Neural crest cell (in vitro differentiated cells): ENCODE results near the gene PAQR6. TPM values are rescaled to one million over a fixed set of nuclear protein-coding genes. Genes with fewer than 3 reads are reported as not detected.

Experiments used
- DNase-seq: peaks from one replicate; pipeline ENCODE4 v3.0.0; 2021; ENCODE audit warnings: low read depth, mixed read lengths, low spot score
- H3K27ac Mint-ChIP-seq: one replicate; pipeline ENCODE4 v1.8.0; 2021; ENCODE audit warnings: mild to moderate bottlenecking, mixed read lengths; ENCODE audit not compliant: unreplicated experiment
- H3K27me3 Mint-ChIP-seq: 2 replicates; pipeline ENCODE4 v1.8.0; 2021; ENCODE audit warnings: low read depth, mild to moderate bottlenecking, mixed read lengths
- H3K36me3 Mint-ChIP-seq: 2 replicates; pipeline ENCODE4 v1.8.0; 2021; ENCODE audit warnings: low read depth, mild to moderate bottlenecking, mixed read lengths
- H3K4me1 Mint-ChIP-seq: 2 replicates; pipeline ENCODE4 v1.8.0; 2021; ENCODE audit warnings: mixed read lengths
- H3K4me3 Mint-ChIP-seq: one replicate; pipeline ENCODE4 v1.8.0; 2021; ENCODE audit warnings: mild to moderate bottlenecking, mixed read lengths
- H3K9me3 Mint-ChIP-seq: 2 replicates; pipeline ENCODE4 v1.8.0; 2021; ENCODE audit warnings: mixed read lengths
- total RNA-seq: library from RNA; stranded (reverse); gene quantifications from 2 replicates; pipeline ENCODE4 v1.2.1, GENCODE V29; 2021
- TF ChIP-seq, protein P1 (sequence below): fragments of 200-600 bp; sonication (generic); conservative IDR thresholded peaks from 2 replicates; pipeline ENCODE4 v1.5.0; 2021; ENCODE audit warnings: antibody characterized with exemption, mild to moderate bottlenecking

Gene PAQR6
- total RNA-seq, 1 donor from 2014 or later, result 17.1 TPM

DNA sequence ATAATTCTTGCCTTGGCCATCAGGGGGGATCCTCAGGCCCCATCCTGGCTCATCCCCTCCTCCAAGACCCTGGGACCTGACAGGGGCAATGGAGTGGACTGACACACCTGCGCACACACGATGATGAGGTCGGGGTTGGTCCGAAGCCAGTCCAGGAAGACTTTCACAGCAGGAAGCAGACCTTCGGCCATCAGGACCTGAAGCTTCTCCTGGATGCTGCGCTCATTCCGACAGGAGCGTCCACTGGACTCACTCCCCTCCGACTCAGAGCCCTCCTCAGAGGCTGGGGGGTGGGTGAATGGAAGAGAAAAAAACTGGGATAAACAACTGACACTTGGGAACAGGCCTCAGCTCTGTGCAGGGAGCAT lies 15.4 kb upstream of the PAQR6 start:
- no peak overlapping the region for H3K27ac Mint-ChIP-seq
- H3K36me3 Mint-ChIP-seq, result peaks cover 46% of the 10 kb centered on the region
- H3K4me3 Mint-ChIP-seq, result no peak overlapping the region

DNA sequence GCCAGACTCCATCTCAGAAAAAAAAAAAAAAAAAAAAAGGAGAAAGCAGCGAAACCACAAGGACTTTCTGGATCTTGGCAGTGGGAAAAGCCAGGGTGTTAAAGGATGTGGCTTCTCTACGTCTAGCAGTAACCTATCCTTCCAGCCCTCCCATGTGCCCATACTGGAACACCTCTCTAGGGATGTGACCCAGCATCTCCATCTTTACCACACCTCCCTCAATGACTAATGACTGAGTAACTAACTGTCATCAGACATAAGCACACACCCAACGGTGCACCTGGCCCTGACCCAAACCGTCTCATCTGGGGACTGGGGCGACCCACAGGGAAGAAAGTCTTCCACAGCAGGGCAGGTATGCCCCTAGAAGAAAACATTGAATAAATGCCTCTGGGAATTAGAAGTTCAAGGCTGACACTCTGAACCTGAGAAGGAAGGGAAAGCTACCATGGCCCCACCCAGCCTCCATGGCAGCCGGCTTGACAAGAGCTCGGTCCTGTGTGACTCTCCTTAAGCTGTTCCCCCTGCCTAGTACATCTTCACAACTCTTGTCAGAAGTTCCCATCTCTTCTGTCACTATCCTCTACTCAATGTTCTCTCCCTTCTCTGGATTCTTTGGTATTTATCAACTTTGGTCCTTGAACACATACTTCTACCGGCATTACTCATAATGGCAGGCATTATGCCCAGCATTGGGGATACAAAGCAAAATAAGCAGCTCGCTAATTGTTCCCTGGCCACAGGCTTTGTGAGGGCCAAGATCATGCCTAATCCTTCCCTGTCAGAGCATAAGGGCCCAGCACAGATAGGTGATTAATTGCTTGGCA lies 14.8 kb upstream of the PAQR6 start:
- H3K4me3 Mint-ChIP-seq, result no peak overlapping the region
- DNase-seq, result no peak
- H3K27ac Mint-ChIP-seq, result no peak overlapping the region
- no peaks in the 10 kb centered on the region for H3K9me3 Mint-ChIP-seq
- peaks cover 41% of the 10 kb centered on the region for H3K36me3 Mint-ChIP-seq
- TF ChIP-seq, protein P1, sequence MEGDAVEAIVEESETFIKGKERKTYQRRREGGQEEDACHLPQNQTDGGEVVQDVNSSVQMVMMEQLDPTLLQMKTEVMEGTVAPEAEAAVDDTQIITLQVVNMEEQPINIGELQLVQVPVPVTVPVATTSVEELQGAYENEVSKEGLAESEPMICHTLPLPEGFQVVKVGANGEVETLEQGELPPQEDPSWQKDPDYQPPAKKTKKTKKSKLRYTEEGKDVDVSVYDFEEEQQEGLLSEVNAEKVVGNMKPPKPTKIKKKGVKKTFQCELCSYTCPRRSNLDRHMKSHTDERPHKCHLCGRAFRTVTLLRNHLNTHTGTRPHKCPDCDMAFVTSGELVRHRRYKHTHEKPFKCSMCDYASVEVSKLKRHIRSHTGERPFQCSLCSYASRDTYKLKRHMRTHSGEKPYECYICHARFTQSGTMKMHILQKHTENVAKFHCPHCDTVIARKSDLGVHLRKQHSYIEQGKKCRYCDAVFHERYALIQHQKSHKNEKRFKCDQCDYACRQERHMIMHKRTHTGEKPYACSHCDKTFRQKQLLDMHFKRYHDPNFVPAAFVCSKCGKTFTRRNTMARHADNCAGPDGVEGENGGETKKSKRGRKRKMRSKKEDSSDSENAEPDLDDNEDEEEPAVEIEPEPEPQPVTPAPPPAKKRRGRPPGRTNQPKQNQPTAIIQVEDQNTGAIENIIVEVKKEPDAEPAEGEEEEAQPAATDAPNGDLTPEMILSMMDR, result no peak
- peaks cover 11% of the 10 kb centered on the region for H3K4me1 Mint-ChIP-seq
- H3K27me3 Mint-ChIP-seq, result no peaks in the 10 kb centered on the region

More for the DNA sequence above, 15.4 kb upstream of the PAQR6 start:
- H3K27me3 Mint-ChIP-seq, result no peaks in the 10 kb centered on the region
- no peaks in the 10 kb centered on the region for H3K9me3 Mint-ChIP-seq
- TF ChIP-seq, protein P1, result no peak
- peaks cover 11% of the 10 kb centered on the region for H3K4me1 Mint-ChIP-seq
- no peak for DNase-seq

DNA sequence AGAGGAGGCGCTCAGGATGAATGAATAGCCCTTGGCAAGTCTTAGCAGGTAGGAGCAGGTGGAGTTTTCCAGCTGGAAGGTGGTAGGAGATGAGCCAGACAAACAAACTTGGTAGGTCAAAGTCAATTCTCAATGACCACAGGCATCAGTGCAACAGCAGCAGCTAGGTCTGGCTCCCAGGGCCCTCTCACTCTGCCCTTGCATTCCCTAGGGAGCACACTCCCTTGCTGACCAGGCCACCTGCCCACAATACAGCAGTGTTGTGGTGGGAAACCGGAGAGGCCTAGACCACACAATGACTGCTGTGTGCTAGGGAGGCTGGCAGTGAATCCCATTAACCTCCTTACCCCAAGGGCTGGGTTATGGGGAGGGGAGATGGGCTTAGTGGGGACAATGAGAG lies 13.0 kb upstream of the PAQR6 start:
- TF ChIP-seq, protein P1, result no peak
- Mint-ChIP-seq H3K36me3 (peaks cover 32% of the 10 kb centered on the region), H3K4me3 (no peak overlapping the region), H3K4me1 (peaks cover 11% of the 10 kb centered on the region), H3K27ac (peak overlapping the region; percentile 81), H3K27me3 (no peaks in the 10 kb centered on the region), H3K9me3 (no peaks in the 10 kb centered on the region)
- no peak for DNase-seq

DNA sequence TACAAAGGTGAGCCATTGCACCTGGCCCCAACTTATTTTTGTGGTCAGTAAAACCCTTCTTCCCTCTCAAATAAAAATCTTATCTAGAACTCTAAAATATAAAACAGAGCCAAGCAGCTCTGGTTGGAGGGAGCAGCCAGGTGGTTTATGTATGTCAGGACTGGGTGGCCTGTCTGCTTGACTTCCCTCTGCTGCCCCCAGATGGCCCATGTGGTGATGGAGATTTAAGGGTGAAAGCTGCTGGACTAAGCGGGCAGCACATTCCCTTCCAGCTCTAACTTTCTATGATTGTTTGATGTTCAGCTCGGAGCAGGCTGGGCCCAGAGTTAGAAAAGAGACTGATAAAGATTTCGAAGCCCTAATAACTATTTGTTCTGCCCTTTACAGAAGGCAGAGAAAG lies 11.9 kb upstream of the PAQR6 start:
- TF ChIP-seq, protein P1, result no peak
- Mint-ChIP-seq H3K36me3 (peaks cover 24% of the 10 kb centered on the region), H3K27ac (no peak overlapping the region), H3K4me3 (no peak overlapping the region), H3K9me3 (no peaks in the 10 kb centered on the region), H3K27me3 (no peaks in the 10 kb centered on the region), H3K4me1 (peaks cover 11% of the 10 kb centered on the region)
- DNase-seq, result no peak

DNA sequence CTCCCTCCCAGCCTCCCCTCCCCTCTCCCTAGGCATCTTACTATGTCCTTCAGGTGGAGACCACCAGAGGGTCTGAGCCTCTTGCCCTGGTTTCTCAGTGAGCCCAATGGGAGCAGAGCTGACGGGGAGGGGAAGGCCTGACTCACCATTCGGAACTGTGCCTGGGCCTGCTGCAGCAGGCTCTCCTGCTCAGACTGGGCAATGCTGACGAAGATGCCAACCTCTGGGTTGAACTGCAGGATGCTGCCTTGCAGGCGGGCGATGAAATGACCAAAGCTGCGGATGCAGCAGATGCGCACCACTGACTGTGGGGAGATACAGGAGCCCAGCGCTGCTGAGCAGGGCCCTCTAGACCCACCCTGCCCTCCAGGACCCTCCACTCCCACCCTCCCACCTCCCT lies 11.0 kb upstream of the PAQR6 start:
- H3K27ac Mint-ChIP-seq, result no peak overlapping the region
- H3K9me3 Mint-ChIP-seq, result no peaks in the 10 kb centered on the region
- peaks cover 24% of the 10 kb centered on the region for H3K36me3 Mint-ChIP-seq
- no peak overlapping the region for H3K4me3 Mint-ChIP-seq
- TF ChIP-seq, protein P1, result no peak
- DNase-seq, result no peak
- no peaks in the 10 kb centered on the region for H3K27me3 Mint-ChIP-seq
- H3K4me1 Mint-ChIP-seq, result peaks cover 11% of the 10 kb centered on the region
